Measurements from ENCODE around the gene IDS.

DNA sequence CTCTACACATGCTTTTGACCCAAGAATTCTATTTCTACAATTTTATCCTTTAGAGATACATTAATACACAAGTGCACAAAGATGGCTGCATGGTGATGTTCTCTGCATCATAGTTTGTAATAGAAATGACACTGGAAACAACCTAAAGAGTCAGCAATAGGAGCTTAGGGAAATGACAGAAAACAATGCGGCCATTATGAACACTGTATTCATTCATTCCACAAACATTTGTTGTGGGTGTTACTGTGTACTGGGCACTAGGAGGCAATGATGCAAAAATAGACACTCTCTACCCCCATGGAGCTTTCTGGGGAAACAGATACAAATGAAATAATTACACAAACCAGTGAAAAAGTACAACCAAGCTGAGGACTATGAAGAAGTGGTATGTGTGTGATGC is 32.0 kb downstream of the IDS start:
- no peak for TF ChIP-seq POLR2A (IDR thresholded peaks at IDR 0.05; ENCODE audit: low read depth, low read length)
- TF ChIP-seq, protein P1, sequence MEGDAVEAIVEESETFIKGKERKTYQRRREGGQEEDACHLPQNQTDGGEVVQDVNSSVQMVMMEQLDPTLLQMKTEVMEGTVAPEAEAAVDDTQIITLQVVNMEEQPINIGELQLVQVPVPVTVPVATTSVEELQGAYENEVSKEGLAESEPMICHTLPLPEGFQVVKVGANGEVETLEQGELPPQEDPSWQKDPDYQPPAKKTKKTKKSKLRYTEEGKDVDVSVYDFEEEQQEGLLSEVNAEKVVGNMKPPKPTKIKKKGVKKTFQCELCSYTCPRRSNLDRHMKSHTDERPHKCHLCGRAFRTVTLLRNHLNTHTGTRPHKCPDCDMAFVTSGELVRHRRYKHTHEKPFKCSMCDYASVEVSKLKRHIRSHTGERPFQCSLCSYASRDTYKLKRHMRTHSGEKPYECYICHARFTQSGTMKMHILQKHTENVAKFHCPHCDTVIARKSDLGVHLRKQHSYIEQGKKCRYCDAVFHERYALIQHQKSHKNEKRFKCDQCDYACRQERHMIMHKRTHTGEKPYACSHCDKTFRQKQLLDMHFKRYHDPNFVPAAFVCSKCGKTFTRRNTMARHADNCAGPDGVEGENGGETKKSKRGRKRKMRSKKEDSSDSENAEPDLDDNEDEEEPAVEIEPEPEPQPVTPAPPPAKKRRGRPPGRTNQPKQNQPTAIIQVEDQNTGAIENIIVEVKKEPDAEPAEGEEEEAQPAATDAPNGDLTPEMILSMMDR (IDR thresholded peaks at IDR 0.05; ENCODE audit: extremely low read depth in 1 of 2, insufficient read depth in 1 of 2, low read depth in 1 of 2, low read length in 2 of 2), result no peak
- no peak for TF ChIP-seq GATA2 (IDR thresholded peaks at IDR 0.05; ENCODE audit: insufficient read depth, insufficient read length, low read depth, low read length)

All from endothelial cell of umbilical vein (primary cell).